Erythroblast (primary cell): ENCODE data around the gene CADPS2.

Experiments
- DNase-seq, 2 experiments: peaks; one replicate each; lab custom pipeline; 2025; lab: John Stamatoyannopoulos, UW
- GATA1 ChIP-seq: IDR thresholded peaks from 2 replicates; pipeline ENCODE4 v1.6.1; 2011; ENCODE audit warnings: low read depth, mild to moderate bottlenecking, control low read depth, low read length, moderate library complexity
- POLR2A ChIP-seq: IDR thresholded peaks from 2 replicates; pipeline ENCODE4 v1.6.1; 2011; ENCODE audit warnings: mild to moderate bottlenecking, low read length

CADPS2 gene

GRCh38 chr7:122528879-122529481 lies 357.3 kb downstream of the CADPS2 start:
- DNase-seq = peak; percentile 18 to 57
- TF ChIP-seq GATA1 (no peak), POLR2A (no peak)

GRCh38 chr7:122525355-122525754 lies 360.9 kb downstream of the CADPS2 start:
- DNase-seq = no peak
- TF ChIP-seq POLR2A (no peak), GATA1 (no peak)

GRCh38 chr7:122521767-122522166 lies 364.5 kb downstream of the CADPS2 start:
- no peak for DNase-seq
- TF ChIP-seq GATA1 = no peak
- TF ChIP-seq POLR2A = no peak

DNA sequence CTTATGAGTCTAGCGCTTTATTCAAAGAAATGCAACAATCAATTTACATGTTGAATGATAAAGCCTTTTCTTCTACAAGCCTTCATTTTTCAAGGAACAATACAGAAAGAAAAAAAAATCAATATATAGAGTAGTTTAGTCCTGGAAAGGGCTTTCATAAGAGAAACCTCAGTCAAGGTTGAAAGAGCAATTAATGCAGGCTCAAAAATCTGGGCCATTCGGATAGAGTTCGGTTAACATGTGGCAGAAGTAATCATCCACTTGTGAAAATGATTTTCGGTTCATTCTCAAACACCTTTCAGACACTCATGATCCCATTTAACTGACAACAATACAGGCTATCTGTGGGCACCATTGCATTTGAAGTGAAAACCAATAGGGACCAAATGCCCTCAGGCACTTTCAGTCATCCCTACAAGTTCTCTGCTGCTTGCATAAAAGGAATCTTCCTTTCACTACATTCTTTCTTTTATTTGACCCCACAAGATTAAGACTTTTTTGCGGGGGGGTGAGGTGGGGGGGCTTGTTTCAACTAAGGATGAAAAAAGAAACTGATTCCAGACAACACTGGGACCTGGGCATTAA lies 365.2 kb downstream of the CADPS2 start:
- no peak for TF ChIP-seq POLR2A
- no peak for DNase-seq

DNA sequence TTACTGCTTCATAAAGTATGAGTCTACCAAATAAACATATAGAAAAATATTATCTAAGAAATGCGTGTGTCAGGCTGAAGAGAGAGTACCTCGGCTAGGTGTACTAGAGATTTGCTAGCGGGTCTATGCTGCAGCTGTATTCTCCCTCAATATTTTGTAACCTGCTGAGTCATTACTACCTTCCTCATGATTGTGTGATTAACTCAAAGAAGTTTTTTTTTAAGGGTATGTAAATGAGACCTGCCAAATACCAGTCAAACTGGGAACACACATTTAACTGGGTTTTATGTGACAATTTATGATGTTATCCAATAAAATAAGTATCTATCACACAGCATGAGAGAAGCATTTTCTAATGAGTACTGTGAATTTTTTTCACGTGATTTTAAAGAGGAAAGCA lies 367.8 kb downstream of the CADPS2 start:
- TF ChIP-seq GATA1 (no peak), POLR2A (no peak)
- no peak for DNase-seq

DNA sequence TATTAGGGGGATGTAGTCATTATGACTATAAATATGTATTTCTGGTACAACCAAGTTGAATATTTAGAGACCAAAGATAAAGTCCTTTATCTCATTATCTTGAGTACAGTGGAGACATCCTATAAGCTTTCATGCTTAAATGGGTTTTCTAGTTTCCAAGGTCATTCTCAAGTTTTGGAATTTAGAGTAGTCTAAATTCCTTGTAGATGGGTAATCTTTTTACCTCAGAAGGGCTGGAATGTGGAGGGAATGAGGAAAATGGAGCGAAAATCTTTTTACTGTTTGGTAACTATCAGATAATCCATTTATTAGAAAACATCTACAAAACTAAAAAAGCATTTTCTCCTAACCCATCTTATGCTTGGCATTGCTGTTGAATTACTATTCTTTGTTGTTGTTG lies 368.7 kb downstream of the CADPS2 start:
- no peak for DNase-seq
- no peak for TF ChIP-seq GATA1
- TF ChIP-seq POLR2A = no peak

- no peak for DNase-seq
- TF ChIP-seq GATA1 (no peak), POLR2A (no peak)
These were observed 370.9 kb downstream of the CADPS2 start for GRCh38 chr7:122515404-122515803.

- no peak for TF ChIP-seq GATA1
- no peak for TF ChIP-seq POLR2A
- DNase-seq = no peak
These were observed 375.0 kb downstream of the CADPS2 start for GRCh38 chr7:122511268-122511667.

DNA sequence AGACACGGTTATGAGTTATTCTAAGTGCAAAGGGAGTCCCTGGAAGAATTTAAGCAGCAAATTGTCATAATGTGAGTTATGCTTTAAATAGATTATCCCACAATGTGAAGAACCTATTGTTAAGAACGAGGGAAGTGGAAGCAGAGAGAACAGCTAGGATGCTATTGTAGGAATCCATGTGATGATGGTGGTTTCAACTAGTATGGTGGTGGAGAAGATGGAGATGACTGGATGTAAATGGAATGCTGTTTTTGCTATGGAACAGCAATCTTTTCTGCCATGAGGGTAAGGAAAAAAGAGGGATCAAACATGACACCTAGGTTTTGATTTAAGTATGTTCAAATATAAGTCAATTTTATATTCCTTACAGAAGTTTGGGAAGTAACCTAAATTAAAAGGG lies 378.7 kb downstream of the CADPS2 start:
- no peak for TF ChIP-seq GATA1
- no peak for TF ChIP-seq POLR2A
- DNase-seq = no peak

GRCh38 chr7:122492007-122492406 lies 394.3 kb downstream of the CADPS2 start:
- no peak for TF ChIP-seq POLR2A
- TF ChIP-seq GATA1 = no peak
- no peak for DNase-seq

DNA sequence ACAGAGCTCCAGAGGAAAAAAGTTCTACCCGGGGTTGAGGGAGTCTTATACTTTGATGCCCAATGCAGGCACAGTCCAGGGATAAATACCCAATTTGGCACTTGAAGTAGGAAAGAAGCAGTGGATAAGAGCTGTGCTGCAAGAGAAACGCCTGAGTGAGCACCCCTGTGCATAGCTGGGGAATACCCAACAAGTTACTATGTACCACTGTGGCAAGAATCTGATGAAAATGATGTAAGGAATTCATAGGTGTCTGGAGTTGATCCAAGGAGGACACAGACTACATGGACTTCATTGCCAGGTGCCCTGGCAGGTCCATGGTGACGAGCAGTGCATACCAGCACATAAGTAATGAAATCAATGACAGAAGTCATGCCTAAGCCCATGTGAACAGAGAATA lies 398.0 kb downstream of the CADPS2 start:
- no peak for TF ChIP-seq GATA1
- TF ChIP-seq POLR2A = no peak
- no peak for DNase-seq

DNA sequence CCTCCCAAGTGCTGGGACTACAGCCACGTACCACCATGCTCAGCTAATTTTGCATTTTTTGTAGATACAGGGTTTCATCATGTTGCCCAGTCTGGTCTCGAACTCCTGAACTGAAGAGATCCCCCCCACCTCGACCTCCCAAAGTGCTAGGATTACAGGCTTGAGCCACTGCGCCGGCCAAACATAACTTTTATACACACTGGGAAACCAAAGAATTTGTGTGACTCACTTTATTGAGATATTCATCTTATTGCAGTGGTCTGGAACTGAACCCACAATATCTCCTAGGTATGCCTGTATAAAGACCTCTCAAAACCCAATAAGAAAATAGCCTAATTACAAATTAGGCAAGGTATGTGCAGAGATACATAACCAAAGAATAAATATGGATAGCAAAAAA lies 399.1 kb downstream of the CADPS2 start:
- DNase-seq = no peak
- TF ChIP-seq GATA1 = no peak
- TF ChIP-seq POLR2A = no peak

GRCh38 chr7:122485856-122486255 lies 400.4 kb downstream of the CADPS2 start:
- TF ChIP-seq POLR2A (no peak), GATA1 (no peak)
- DNase-seq = no peak

DNA sequence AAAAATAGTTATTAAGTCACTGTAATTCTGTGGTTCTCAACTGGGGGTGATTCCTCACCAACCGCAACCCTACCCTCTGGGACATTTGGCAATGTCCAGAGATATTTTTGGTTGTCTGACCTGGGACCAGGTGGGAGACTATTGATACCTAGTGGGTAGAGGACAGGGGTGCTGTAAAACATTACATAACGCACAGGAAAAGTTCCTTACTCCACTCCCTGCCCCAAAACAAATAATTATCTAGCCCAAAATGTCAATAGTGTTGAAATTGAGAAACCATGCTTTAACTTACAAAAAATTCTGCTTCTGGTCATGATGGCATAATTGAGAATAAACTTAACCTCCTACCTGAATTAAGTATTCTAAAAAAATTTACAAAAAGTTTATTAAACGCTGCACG lies 404.0 kb downstream of the CADPS2 start:
- TF ChIP-seq GATA1 (no peak), POLR2A (no peak)

DNA sequence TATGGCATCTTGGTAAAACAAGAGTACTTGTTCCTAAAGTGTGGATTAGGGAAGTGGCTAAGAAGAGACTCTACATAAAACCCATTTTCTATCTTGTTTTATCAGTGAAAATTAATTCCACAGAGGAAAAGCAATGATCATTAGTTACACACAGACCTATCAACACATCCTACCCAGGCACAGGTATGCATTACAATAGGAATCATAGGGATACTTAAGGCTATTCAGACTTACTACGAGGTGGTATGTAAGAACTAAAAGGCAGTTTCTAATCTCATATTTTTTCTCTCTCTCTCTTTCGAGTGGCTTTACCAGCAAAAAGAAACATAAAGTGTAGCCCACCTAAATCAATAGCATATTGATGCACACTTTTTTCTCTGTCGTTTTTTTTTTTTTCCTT lies 415.4 kb downstream of the CADPS2 start:
- no peak for DNase-seq
- no peak for TF ChIP-seq POLR2A
- TF ChIP-seq GATA1 = no peak

More for the DNA sequence above, 404.0 kb downstream of the CADPS2 start:
- no peak for DNase-seq
